Adrenal gland (tissue), 5 donors: ENCODE data around the gene MRPL24.

ENCODE experiments used
- CTCF ChIP-seq, 6 experiments: fragments of 450-650 bp in 4 of 6; fragments of 200-600 bp in 2 of 6; sonication (generic) in 1 of 6; IDR thresholded peaks; 1 replicate in 5 of 6; 2 replicates in 1 of 6; pipeline versions ENCODE4 v1.5.1 to v1.8.0; 2016 to 2021; ENCODE audit warnings: antibody characterized with exemption in 6 of 6, mild to moderate bottlenecking in 2 of 6, moderate library complexity in 1 of 6
- POLR2A ChIP-seq, 2 donors: fragments of 450-650 bp; IDR thresholded peaks; one replicate each; pipeline ENCODE4 v1.6.1; 2017; ENCODE audit warnings: antibody characterized with exemption in 2 of 2, mild to moderate bottlenecking in 2 of 2, moderate library complexity in 1 of 2
- donor health status: DM: no; HTN: no; CAD: no.

DNA sequence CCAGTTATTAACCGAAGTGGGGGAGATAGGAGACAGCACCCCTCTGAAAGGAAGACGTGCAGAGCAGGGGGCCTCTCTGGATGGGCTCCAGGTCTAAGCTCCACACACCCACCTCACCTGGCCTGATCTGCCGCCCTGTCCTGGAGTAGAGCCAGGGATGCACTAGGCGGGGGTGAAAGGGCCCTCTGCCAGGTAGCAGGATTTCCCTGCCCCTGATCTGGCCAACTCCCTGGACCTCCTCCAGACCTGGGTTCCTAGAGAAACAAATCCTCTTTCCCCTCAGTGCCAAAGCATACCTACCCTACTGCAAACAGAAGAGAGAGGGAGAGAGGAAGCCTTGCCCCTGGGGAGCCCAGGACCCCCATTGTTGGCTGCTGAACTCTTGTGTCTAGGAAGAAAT is 37.6 kb downstream of the MRPL24 start:
- TF ChIP-seq CTCF (IDR thresholded peaks at IDR 0.05): no peak
- no peak for TF ChIP-seq POLR2A (IDR thresholded peaks at IDR 0.05)
